ENCODE measurements around the gene RSPH1.

RSPH1 gene

GRCh38 chr21:42445311-42445710 is 50.7 kb downstream of the RSPH1 start:
- DNase-seq (ENCODE audit: low read depth) = no peak

GRCh38 chr21:42444745-42445059 is 51.3 kb downstream of the RSPH1 start:
- DNase-seq (ENCODE audit: low read depth) = no peak

- DNase-seq (ENCODE audit: low read depth) = no peak
Measured at GRCh38 chr21:42443876-42444744, 51.9 kb downstream of the RSPH1 start.

GRCh38 chr21:42443181-42443785 is 52.7 kb downstream of the RSPH1 start:
- no peak for DNase-seq (ENCODE audit: low read depth)

- no peak for DNase-seq (ENCODE audit: low read depth)
Measured at GRCh38 chr21:42441963-42442362, 54.1 kb downstream of the RSPH1 start.

GRCh38 chr21:42440187-42440792 is 55.7 kb downstream of the RSPH1 start:
- DNase-seq (ENCODE audit: low read depth) = no peak

- no peak for DNase-seq (ENCODE audit: low read depth)
Measured at GRCh38 chr21:42439284-42440186, 56.5 kb downstream of the RSPH1 start.

- DNase-seq (ENCODE audit: low read depth) = no peak
Measured at GRCh38 chr21:42438316-42439205, 57.5 kb downstream of the RSPH1 start.

- DNase-seq (ENCODE audit: low read depth) = no peak
Measured at GRCh38 chr21:42437786-42438185, 58.2 kb downstream of the RSPH1 start.

- DNase-seq (ENCODE audit: low read depth) = no peak
Measured at GRCh38 chr21:42436914-42437313, 59.1 kb downstream of the RSPH1 start.

GRCh38 chr21:42435833-42436232 is 60.2 kb downstream of the RSPH1 start:
- no peak for DNase-seq (ENCODE audit: low read depth)

GRCh38 chr21:42435401-42435800 is 60.6 kb downstream of the RSPH1 start:
- DNase-seq (ENCODE audit: low read depth) = no peak

GRCh38 chr21:42434884-42435283 is 61.1 kb downstream of the RSPH1 start:
- no peak for DNase-seq (ENCODE audit: low read depth)

- no peak for DNase-seq (ENCODE audit: low read depth)
Measured at GRCh38 chr21:42433946-42434551, 62.0 kb downstream of the RSPH1 start.

- no peak for DNase-seq (ENCODE audit: low read depth)
Measured at GRCh38 chr21:42432695-42433094, 63.3 kb downstream of the RSPH1 start.

GRCh38 chr21:42431196-42431595 is 64.8 kb downstream of the RSPH1 start:
- DNase-seq (ENCODE audit: low read depth) = no peak

- no peak for DNase-seq (ENCODE audit: low read depth)
Measured at GRCh38 chr21:42430521-42430920, 65.5 kb downstream of the RSPH1 start.

GRCh38 chr21:42429856-42430255 is 66.2 kb downstream of the RSPH1 start:
- no peak for DNase-seq (ENCODE audit: low read depth)

- DNase-seq (ENCODE audit: low read depth) = no peak
Measured at GRCh38 chr21:42429021-42429420, 67.0 kb downstream of the RSPH1 start.

- DNase-seq (ENCODE audit: low read depth) = no peak
Measured at GRCh38 chr21:42427809-42428419, 68.1 kb downstream of the RSPH1 start.

Measured in stimulated activated CD8-positive, alpha-beta memory T cell treated with anti-CD3 and anti-CD28 coated beads, Interleukin-7, amount 100 ng/mL, for 24 hours (primary cell).